Mesenchymal stem cell (in vitro differentiated cells and primary cell): ENCODE measurements around the gene ALPK3.
A peak's percentile ranks its signal among the peaks of the same experiment; 100 is the strongest.

Source experiments
- DNase-seq: peaks from one replicate; pipeline ENCODE4 v3.0.0-alpha.2; 2013
- H2AFZ ChIP-seq: one replicate; pipeline ENCODE4 v1.6.1; 2013; ENCODE audit warnings: low read depth, mild to moderate bottlenecking, control low read depth, inconsistent platforms, low read length, moderate library complexity
- H2AK5ac ChIP-seq: 2 replicates; pipeline ENCODE4 v1.6.1; 2013; ENCODE audit warnings: low read length, moderate library complexity, mild to moderate bottlenecking, inconsistent platforms; ENCODE audit not compliant: severe bottlenecking
- H2BK120ac ChIP-seq: one replicate; pipeline ENCODE4 v1.6.1; 2013; ENCODE audit warnings: low read depth, mild to moderate bottlenecking, inconsistent platforms, low read length, moderate library complexity
- H2BK12ac ChIP-seq, 2 experiments: one replicate each; pipeline ENCODE4 v1.6.1; 2013; ENCODE audit warnings: inconsistent platforms in 2 of 2, low read length in 2 of 2, mild to moderate bottlenecking in 2 of 2, moderate library complexity in 2 of 2, control low read depth in 1 of 2
- H2BK15ac ChIP-seq: one replicate; pipeline ENCODE4 v1.6.1; 2013; ENCODE audit warnings: mild to moderate bottlenecking, low read depth, inconsistent platforms; ENCODE audit not compliant: poor library complexity, severe bottlenecking
- H2BK5ac ChIP-seq: 2 replicates; pipeline ENCODE4 v1.6.1; 2013; ENCODE audit warnings: low read depth, mild to moderate bottlenecking, low read length, control low read depth, inconsistent platforms; ENCODE audit not compliant: poor library complexity, severe bottlenecking
- H3K14ac ChIP-seq, 2 experiments: one replicate each; pipeline ENCODE4 v1.6.1; 2013; ENCODE audit warnings: inconsistent platforms in 2 of 2, low read length in 2 of 2, control low read depth in 1 of 2, mild to moderate bottlenecking in 1 of 2, moderate library complexity in 1 of 2
- H3K18ac ChIP-seq, 2 experiments: one replicate each; pipeline ENCODE4 v1.6.1; 2013; ENCODE audit warnings: inconsistent platforms in 2 of 2, low read length in 2 of 2, control low read depth in 1 of 2, low read depth in 1 of 2, mild to moderate bottlenecking in 1 of 2
- H3K23ac ChIP-seq, 2 experiments: one replicate each; pipeline ENCODE4 v1.6.1; 2013; ENCODE audit warnings: inconsistent platforms in 2 of 2, low read length in 2 of 2, mild to moderate bottlenecking in 2 of 2, moderate library complexity in 2 of 2, control low read depth in 1 of 2
- H3K27ac ChIP-seq: 2 replicates; pipeline ENCODE4 v1.5.1; 2013; ENCODE audit warnings: mild to moderate bottlenecking, moderate library complexity, low read length, control low read depth, inconsistent platforms; ENCODE audit not compliant: poor library complexity, severe bottlenecking
- H3K27me3 ChIP-seq, 2 experiments: 2 replicates each; pipeline versions ENCODE4 v1.6.1 to v1.7.0; 2013; ENCODE audit warnings: low read length in 2 of 2, mild to moderate bottlenecking in 2 of 2, moderate library complexity in 2 of 2, control low read depth in 1 of 2, inconsistent platforms in 1 of 2; ENCODE audit not compliant: control insufficient read depth in 1 of 2, insufficient read depth in 1 of 2
- H3K36me3 ChIP-seq, 2 experiments: 2 replicates each; pipeline versions ENCODE4 v1.6.1 to v1.7.0; 2013; ENCODE audit warnings: low read length in 2 of 2, control low read depth in 1 of 2, inconsistent platforms in 1 of 2, low read depth in 1 of 2, mild to moderate bottlenecking in 1 of 2; ENCODE audit not compliant: insufficient read depth in 2 of 2, control insufficient read depth in 1 of 2
- H3K4ac ChIP-seq, 2 experiments: one replicate each; pipeline ENCODE4 v1.6.1; 2013; ENCODE audit warnings: inconsistent platforms in 2 of 2, low read length in 2 of 2, mild to moderate bottlenecking in 2 of 2, moderate library complexity in 2 of 2, control low read depth in 1 of 2, low read depth in 1 of 2
- H3K4me1 ChIP-seq: 2 replicates; pipeline ENCODE4 v1.6.1; 2013; ENCODE audit warnings: low read depth, low read length, control low read depth; ENCODE audit not compliant: control insufficient read depth, insufficient read depth
- H3K4me2 ChIP-seq: 2 replicates; pipeline ENCODE4 v1.6.1; 2013; ENCODE audit warnings: low read length, mild to moderate bottlenecking, inconsistent platforms; ENCODE audit not compliant: poor library complexity, severe bottlenecking
- H3K4me3 ChIP-seq, 2 experiments: 2 replicates each; pipeline versions ENCODE4 v1.5.1 to v1.7.0; 2013; ENCODE audit warnings: low read length in 2 of 2, mild to moderate bottlenecking in 2 of 2, control low read depth in 1 of 2, low read depth in 1 of 2; ENCODE audit not compliant: insufficient read depth in 1 of 2
- H3K79me1 ChIP-seq: replicated peaks from 2 replicates; pipeline ENCODE4 v1.6.1; 2013; ENCODE audit warnings: mild to moderate bottlenecking, control low read depth, low read length, inconsistent platforms; ENCODE audit not compliant: poor library complexity, severe bottlenecking
- H3K9ac ChIP-seq: 2 replicates; pipeline ENCODE4 v1.7.0; 2013; ENCODE audit warnings: mild to moderate bottlenecking, low read length, moderate library complexity
- H3K9me3 ChIP-seq: 2 replicates; pipeline ENCODE4 v1.7.0; 2013; ENCODE audit warnings: mild to moderate bottlenecking, low read length; ENCODE audit not compliant: control insufficient read depth
- H4K8ac ChIP-seq: one replicate; pipeline ENCODE4 v1.6.1; 2013; ENCODE audit warnings: inconsistent platforms, mild to moderate bottlenecking, low read length, moderate library complexity
- H4K91ac ChIP-seq: one replicate; pipeline ENCODE4 v1.6.1; 2013; ENCODE audit warnings: mild to moderate bottlenecking, low read length, inconsistent platforms
- WGBS: methylation state at CpG from one replicate; pipeline ENCODE4 v1.1.7; 2013; ENCODE audit warnings: mixed read lengths; 5-methylcytosine and 5-hydroxymethylcytosine counted together

The ALPK3 gene

GRCh38 chr15:84834969-84835368, 17.8 kb downstream of the ALPK3 start:
- no peak overlapping the region for H3K14ac ChIP-seq
- H3K79me1 ChIP-seq, result no peaks in the 10 kb centered on the region
- H3K4ac ChIP-seq, result no peak overlapping the region
- no peak overlapping the region for H3K23ac ChIP-seq
- H2BK12ac ChIP-seq, result no peak overlapping the region
- H3K27me3 ChIP-seq, result peaks cover 19 to 37% of the 10 kb centered on the region in 2 experiments
- no peak overlapping the region for H3K9ac ChIP-seq
- H4K8ac ChIP-seq, result no peak overlapping the region
- H3K27ac ChIP-seq, result no peak overlapping the region
- H2BK15ac ChIP-seq, result no peak overlapping the region
- no peak overlapping the region for H2AFZ ChIP-seq
- no peak overlapping the region for H3K18ac ChIP-seq
- 94% methylated on average over 5 of the region's 5 CpGs for WGBS
- H3K4me2 ChIP-seq, result no peak overlapping the region
- no peaks in the 10 kb centered on the region for H3K9me3 ChIP-seq
- no peak overlapping the region for H2BK120ac ChIP-seq
- no peak overlapping the region for H3K4me3 ChIP-seq
- no peak overlapping the region for H2AK5ac ChIP-seq
- no peaks in the 10 kb centered on the region for H3K36me3 ChIP-seq
- H2BK5ac ChIP-seq, result no peak overlapping the region
- H3K4me1 ChIP-seq, result peaks cover 14% of the 10 kb centered on the region
- H4K91ac ChIP-seq, result no peak overlapping the region
- DNase-seq, result no peak

- no peak overlapping the region for H3K9ac ChIP-seq
- no peak overlapping the region for H2BK12ac ChIP-seq
- H3K4me2 ChIP-seq, result no peak overlapping the region
- WGBS, result 86% methylated on average over 3 of the region's 5 CpGs
- no peak overlapping the region for H4K91ac ChIP-seq
- H3K4me3 ChIP-seq, result no peak overlapping the region
- no peaks in the 10 kb centered on the region for H3K9me3 ChIP-seq
- no peak overlapping the region for H2AK5ac ChIP-seq
- no peak overlapping the region for H4K8ac ChIP-seq
- H2AFZ ChIP-seq, result no peak overlapping the region
- H3K36me3 ChIP-seq, result no peaks in the 10 kb centered on the region
- no peak overlapping the region for H2BK5ac ChIP-seq
- no peak overlapping the region for H3K14ac ChIP-seq
- peaks cover 19 to 37% of the 10 kb centered on the region in 2 experiments for H3K27me3 ChIP-seq
- H3K4me1 ChIP-seq, result peaks cover 19% of the 10 kb centered on the region
- no peak overlapping the region for H3K18ac ChIP-seq
- no peak overlapping the region for H3K27ac ChIP-seq
- H3K79me1 ChIP-seq, result no peaks in the 10 kb centered on the region
- no peak overlapping the region for H3K23ac ChIP-seq
- no peak overlapping the region for H3K4ac ChIP-seq
- no peak overlapping the region for H2BK120ac ChIP-seq
- no peak overlapping the region for H2BK15ac ChIP-seq
- DNase-seq, result no peak
These were observed 18.6 kb downstream of the ALPK3 start for GRCh38 chr15:84835661-84836337.

GRCh38 chr15:84836844-84837243, 19.7 kb downstream of the ALPK3 start:
- no peak overlapping the region for H2BK12ac ChIP-seq
- H3K9ac ChIP-seq, result no peak overlapping the region
- 81% methylated on average over 1 of the region's 1 CpG for WGBS
- no peak overlapping the region for H3K14ac ChIP-seq
- H3K36me3 ChIP-seq, result no peaks in the 10 kb centered on the region
- no peak overlapping the region for H2AK5ac ChIP-seq
- H3K4me2 ChIP-seq, result no peak overlapping the region
- no peak overlapping the region for H4K91ac ChIP-seq
- peaks cover 19 to 34% of the 10 kb centered on the region in 2 experiments for H3K27me3 ChIP-seq
- no peak overlapping the region for H3K27ac ChIP-seq
- no peaks in the 10 kb centered on the region for H3K79me1 ChIP-seq
- H2BK15ac ChIP-seq, result no peak overlapping the region
- H3K23ac ChIP-seq, result no peak overlapping the region
- H4K8ac ChIP-seq, result no peak overlapping the region
- no peak overlapping the region for H2AFZ ChIP-seq
- H3K4me1 ChIP-seq, result peaks cover 22% of the 10 kb centered on the region
- no peak for DNase-seq
- H2BK5ac ChIP-seq, result no peak overlapping the region
- no peak overlapping the region for H3K18ac ChIP-seq
- no peak overlapping the region for H3K4me3 ChIP-seq
- no peaks in the 10 kb centered on the region for H3K9me3 ChIP-seq
- H3K4ac ChIP-seq, result no peak overlapping the region
- no peak overlapping the region for H2BK120ac ChIP-seq

- H3K23ac ChIP-seq, result no peak overlapping the region
- no peak overlapping the region for H2AFZ ChIP-seq
- WGBS, result 98% methylated on average over 23 of the region's 23 CpGs
- H2BK5ac ChIP-seq, result no peak overlapping the region
- peak overlapping the region in 1 of 2 experiments; percentile 14 for H3K18ac ChIP-seq
- H3K27me3 ChIP-seq, result peaks cover 19 to 27% of the 10 kb centered on the region in 2 experiments
- H3K36me3 ChIP-seq, result no peaks in the 10 kb centered on the region
- no peak overlapping the region for H3K14ac ChIP-seq
- H4K91ac ChIP-seq, result no peak overlapping the region
- H3K9me3 ChIP-seq, result no peaks in the 10 kb centered on the region
- H3K4me2 ChIP-seq, result no peak overlapping the region
- no peak overlapping the region for H2AK5ac ChIP-seq
- no peak overlapping the region for H3K9ac ChIP-seq
- no peak overlapping the region for H4K8ac ChIP-seq
- H3K4me1 ChIP-seq, result peaks cover 17% of the 10 kb centered on the region
- H2BK15ac ChIP-seq, result no peak overlapping the region
- H3K79me1 ChIP-seq, result no peaks in the 10 kb centered on the region
- no peak overlapping the region for H3K27ac ChIP-seq
- no peak overlapping the region for H3K4ac ChIP-seq
- no peak overlapping the region for H3K4me3 ChIP-seq
- peak overlapping the region in 1 of 2 experiments; percentile 0 for H2BK12ac ChIP-seq
- DNase-seq, result no peak
- no peak overlapping the region for H2BK120ac ChIP-seq
These were observed 22.6 kb downstream of the ALPK3 start for GRCh38 chr15:84839714-84840113.
